ENCODE results near the gene DUSP3.

Gene DUSP3

DNA sequence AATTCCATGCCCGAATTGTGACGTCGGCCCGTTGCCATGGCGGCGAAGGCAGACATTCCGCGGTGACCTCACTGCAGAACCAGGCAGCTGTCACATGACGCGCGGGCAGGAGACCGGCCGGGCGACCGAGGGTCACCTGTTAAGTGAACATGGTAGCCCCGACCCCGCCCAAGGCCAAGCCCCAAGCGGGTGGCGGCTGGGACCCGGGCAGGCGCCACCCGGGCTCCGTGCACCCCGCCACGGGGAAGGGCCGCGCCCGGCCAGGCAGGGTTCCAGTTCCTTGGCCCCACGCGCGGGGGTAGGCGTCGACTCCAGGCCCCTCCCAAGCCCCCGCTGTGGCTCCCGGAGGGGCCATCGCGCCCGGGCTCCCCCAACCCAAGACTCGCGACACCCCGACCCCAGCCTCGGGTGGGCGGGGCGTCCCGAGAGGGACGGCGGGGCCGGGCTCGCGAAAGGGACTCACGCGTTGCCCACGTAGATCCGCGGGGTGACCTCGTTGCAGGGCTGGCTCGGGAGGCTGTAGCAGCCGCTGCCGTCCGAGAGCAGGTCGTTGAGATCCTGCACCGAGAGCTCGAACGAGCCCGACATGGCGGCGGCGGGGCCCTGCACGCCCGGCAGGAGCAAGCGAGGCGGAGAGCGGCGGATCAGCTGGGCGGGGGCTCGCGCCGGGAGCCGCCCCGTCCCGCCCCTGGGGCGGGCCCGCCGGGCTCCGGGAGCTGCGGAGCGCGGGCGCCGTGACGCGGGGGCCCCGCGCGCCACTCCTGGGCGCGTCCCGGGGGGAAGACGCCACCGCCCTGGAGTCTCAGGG is at the start of gene DUSP3:
Gene DUSP3 (minus strand): TSS at position 641 of the 808 bp plus-strand sequence. CDS start 53 bp downstream, at position 588.
- peak within 1 kb of the TSS; percentile 60 for H3K4me3 ChIP-seq (ENCODE audit: low read depth, low read length)
- peak; percentile 75 for DNase-seq (ENCODE audit: low read depth)
- TF ChIP-seq POLR2A (IDR thresholded peaks at IDR 0.05; ENCODE audit: extremely low read depth, insufficient read length) = peak; percentile 80
- TF ChIP-seq MYC (IDR thresholded peaks at IDR 0.05; ENCODE audit: low read depth, low read length) = peak; percentile 67; the same call in 1 of the 2 replicates
- TF ChIP-seq, protein P1, sequence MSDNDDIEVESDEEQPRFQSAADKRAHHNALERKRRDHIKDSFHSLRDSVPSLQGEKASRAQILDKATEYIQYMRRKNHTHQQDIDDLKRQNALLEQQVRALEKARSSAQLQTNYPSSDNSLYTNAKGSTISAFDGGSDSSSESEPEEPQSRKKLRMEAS (IDR thresholded peaks at IDR 0.05; ENCODE audit: low read depth, low read length) = no peak; the same call in none of the 2 replicates

DNA sequence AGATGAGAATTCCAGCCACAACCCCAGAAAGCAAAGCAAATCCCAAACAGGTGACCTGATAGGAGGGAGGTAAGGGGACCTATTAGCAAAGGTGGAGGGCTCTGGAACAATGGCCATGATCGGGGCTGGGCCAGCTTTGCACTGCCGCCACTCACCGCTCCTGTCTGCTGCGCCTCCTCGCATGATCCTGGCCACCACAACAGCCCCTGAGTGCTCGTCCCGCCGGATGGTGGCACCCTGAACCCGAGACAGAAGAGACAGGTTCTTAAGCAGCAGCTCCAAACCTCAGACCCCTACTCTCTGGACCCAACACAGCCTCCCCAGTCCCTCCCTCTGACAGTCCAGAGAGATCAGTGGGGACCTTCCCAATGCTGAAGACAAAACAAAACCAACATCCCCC is 48.8 kb upstream of the DUSP3 start:
- no peak overlapping the region for H3K4me3 ChIP-seq (ENCODE audit: low read depth, low read length)
- no peak for DNase-seq (ENCODE audit: low read depth)
- TF ChIP-seq, protein P1 (IDR thresholded peaks at IDR 0.05; ENCODE audit: low read depth, low read length) = no peak
- TF ChIP-seq POLR2A (IDR thresholded peaks at IDR 0.05; ENCODE audit: extremely low read depth, insufficient read length) (no peak), MYC (IDR thresholded peaks at IDR 0.05; ENCODE audit: low read depth, low read length) (no peak)
- TF ChIP-seq, protein P2, sequence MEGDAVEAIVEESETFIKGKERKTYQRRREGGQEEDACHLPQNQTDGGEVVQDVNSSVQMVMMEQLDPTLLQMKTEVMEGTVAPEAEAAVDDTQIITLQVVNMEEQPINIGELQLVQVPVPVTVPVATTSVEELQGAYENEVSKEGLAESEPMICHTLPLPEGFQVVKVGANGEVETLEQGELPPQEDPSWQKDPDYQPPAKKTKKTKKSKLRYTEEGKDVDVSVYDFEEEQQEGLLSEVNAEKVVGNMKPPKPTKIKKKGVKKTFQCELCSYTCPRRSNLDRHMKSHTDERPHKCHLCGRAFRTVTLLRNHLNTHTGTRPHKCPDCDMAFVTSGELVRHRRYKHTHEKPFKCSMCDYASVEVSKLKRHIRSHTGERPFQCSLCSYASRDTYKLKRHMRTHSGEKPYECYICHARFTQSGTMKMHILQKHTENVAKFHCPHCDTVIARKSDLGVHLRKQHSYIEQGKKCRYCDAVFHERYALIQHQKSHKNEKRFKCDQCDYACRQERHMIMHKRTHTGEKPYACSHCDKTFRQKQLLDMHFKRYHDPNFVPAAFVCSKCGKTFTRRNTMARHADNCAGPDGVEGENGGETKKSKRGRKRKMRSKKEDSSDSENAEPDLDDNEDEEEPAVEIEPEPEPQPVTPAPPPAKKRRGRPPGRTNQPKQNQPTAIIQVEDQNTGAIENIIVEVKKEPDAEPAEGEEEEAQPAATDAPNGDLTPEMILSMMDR (IDR thresholded peaks at IDR 0.05; ENCODE audit: low read depth, low read length) = no peak

DNA sequence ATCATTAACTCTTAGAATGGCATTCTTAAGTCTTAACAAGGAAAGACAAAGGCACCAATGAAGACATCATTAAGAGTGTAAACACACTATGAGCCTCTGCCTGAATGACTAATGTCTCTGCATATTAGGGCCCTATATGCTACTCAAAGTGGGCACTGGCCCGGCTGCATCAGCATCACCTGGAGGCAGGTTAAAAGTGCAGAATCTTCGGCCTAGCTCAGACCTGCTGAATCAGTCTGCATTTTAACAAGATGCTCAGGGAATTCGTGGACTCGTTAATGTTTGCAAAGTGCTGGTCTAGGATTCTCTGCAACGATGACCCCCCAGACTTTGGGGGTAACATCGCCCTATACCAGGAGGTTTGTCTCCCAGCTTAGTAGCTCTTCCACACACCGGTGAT is 47.4 kb upstream of the DUSP3 start:
- no peak overlapping the region for H3K4me3 ChIP-seq (ENCODE audit: low read depth, low read length)

DNA sequence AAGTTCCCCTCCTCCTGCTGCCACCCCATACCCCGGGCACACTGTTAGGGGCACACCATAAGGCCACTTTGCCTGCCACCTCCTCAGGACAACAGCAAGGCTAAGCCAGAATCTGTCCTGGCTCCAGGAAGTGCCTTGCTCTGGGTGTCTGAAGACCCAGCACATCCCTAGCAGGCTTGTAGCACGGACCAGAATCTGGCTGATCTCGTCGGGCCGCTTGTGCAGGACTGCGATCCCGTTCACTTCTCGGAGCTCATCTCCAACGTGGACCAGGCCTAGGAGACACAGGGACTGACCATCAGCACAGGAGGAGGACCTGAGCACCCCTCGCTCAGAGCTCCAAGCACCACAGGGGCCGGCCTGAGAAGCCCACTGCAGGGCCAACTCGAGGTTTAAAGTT is 46.8 kb upstream of the DUSP3 start:
- DNase-seq (ENCODE audit: low read depth) = no peak
- TF ChIP-seq POLR2A (IDR thresholded peaks at IDR 0.05; ENCODE audit: extremely low read depth, insufficient read length) (no peak), MYC (IDR thresholded peaks at IDR 0.05; ENCODE audit: low read depth, low read length) (no peak)
- TF ChIP-seq, protein P2 (IDR thresholded peaks at IDR 0.05; ENCODE audit: low read depth, low read length) = no peak
- TF ChIP-seq, protein P1 (IDR thresholded peaks at IDR 0.05; ENCODE audit: low read depth, low read length) = no peak
- H3K4me3 ChIP-seq (ENCODE audit: low read depth, low read length) = no peak overlapping the region

More for the DNA sequence above, 47.4 kb upstream of the DUSP3 start:
- no peak for DNase-seq (ENCODE audit: low read depth)
- TF ChIP-seq POLR2A (IDR thresholded peaks at IDR 0.05; ENCODE audit: extremely low read depth, insufficient read length) = no peak
- TF ChIP-seq MYC (IDR thresholded peaks at IDR 0.05; ENCODE audit: low read depth, low read length) = no peak
- TF ChIP-seq, protein P2 (IDR thresholded peaks at IDR 0.05; ENCODE audit: low read depth, low read length) = no peak
- TF ChIP-seq, protein P1 (IDR thresholded peaks at IDR 0.05; ENCODE audit: low read depth, low read length) = no peak

DNA sequence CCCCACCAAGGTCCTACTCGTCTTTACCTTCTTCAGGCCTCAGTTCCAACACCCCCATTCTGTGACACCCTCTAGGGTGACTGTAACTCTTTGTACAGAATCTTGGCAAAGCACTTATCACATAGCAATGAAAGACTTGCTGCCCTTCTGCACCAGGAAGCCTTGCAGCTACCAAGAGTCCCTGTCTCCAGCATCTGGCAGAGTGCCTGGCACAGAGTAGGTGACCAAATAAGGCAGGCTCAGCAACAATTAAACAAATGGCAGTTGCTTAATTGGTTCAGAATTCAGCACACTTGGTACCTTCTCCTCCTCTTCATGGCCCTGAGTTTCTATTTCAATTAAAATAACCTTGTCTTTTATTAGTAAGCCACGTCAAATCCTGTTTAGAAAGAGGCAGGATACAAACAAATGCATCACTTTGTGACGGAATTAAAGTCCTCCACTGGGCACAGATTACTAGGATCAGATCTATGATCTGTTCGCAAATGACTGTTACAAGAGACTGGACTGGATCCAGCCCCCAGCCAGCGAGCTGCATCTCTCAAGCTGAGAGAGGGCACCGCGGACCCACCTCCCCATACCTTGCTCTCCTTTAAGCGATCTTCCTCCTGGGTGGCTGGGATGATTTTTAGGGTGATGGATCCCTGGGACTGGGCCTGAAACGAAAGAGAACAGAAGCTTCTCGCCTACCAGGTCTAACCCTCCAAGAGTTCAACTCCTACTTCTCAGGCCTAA is 44.7 kb upstream of the DUSP3 start:
- no peak for DNase-seq (ENCODE audit: low read depth)
- TF ChIP-seq, protein P1 (IDR thresholded peaks at IDR 0.05; ENCODE audit: low read depth, low read length) = no peak
- TF ChIP-seq MYC (IDR thresholded peaks at IDR 0.05; ENCODE audit: low read depth, low read length) = no peak
- TF ChIP-seq POLR2A (IDR thresholded peaks at IDR 0.05; ENCODE audit: extremely low read depth, insufficient read length) = no peak
- TF ChIP-seq, protein P2 (IDR thresholded peaks at IDR 0.05; ENCODE audit: low read depth, low read length) = no peak

More for the DNA sequence above, 44.7 kb upstream of the DUSP3 start:
- H3K4me3 ChIP-seq (ENCODE audit: low read depth, low read length) = no peak overlapping the region
